ENCODE results near the gene CCDC160. TPM values are rescaled to one million over a fixed set of nuclear protein-coding genes. Genes with fewer than 3 reads are reported as not detected.

CCDC160 gene
- total and polyA plus RNA-seq, 3 donors from 2014 or later, result 0.41 to 2.0 (median 0.99) TPM

GRCh38 chrX:134247492-134247891 is 10.5 kb downstream of the CCDC160 start:
- WGBS, 2 donors, result 90 to 92% methylated on average over 2 to 3 of the region's 3 CpGs
- H3K9me3 ChIP-seq, result no peaks in the 10 kb centered on the region
- H3K4me3 ChIP-seq, result no peak overlapping the region
- H3K27ac ChIP-seq, result no peak overlapping the region
- H3K36me3 ChIP-seq (ENCODE audit: low read depth, missing control alignments), result no peaks in the 10 kb centered on the region
- DNase-seq, result no peak
- intact Hi-C loops (cut with DNase I; ENCODE audit: low total_unique reads), result no loop called here
- no peak for TF ChIP-seq POLR2A (IDR thresholded peaks at IDR 0.05)
- TF ChIP-seq, protein P1, sequence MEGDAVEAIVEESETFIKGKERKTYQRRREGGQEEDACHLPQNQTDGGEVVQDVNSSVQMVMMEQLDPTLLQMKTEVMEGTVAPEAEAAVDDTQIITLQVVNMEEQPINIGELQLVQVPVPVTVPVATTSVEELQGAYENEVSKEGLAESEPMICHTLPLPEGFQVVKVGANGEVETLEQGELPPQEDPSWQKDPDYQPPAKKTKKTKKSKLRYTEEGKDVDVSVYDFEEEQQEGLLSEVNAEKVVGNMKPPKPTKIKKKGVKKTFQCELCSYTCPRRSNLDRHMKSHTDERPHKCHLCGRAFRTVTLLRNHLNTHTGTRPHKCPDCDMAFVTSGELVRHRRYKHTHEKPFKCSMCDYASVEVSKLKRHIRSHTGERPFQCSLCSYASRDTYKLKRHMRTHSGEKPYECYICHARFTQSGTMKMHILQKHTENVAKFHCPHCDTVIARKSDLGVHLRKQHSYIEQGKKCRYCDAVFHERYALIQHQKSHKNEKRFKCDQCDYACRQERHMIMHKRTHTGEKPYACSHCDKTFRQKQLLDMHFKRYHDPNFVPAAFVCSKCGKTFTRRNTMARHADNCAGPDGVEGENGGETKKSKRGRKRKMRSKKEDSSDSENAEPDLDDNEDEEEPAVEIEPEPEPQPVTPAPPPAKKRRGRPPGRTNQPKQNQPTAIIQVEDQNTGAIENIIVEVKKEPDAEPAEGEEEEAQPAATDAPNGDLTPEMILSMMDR (IDR thresholded peaks at IDR 0.05), result no peak
- no peaks in the 10 kb centered on the region for H3K4me1 ChIP-seq
- no peaks in the 10 kb centered on the region for H3K27me3 ChIP-seq

DNA sequence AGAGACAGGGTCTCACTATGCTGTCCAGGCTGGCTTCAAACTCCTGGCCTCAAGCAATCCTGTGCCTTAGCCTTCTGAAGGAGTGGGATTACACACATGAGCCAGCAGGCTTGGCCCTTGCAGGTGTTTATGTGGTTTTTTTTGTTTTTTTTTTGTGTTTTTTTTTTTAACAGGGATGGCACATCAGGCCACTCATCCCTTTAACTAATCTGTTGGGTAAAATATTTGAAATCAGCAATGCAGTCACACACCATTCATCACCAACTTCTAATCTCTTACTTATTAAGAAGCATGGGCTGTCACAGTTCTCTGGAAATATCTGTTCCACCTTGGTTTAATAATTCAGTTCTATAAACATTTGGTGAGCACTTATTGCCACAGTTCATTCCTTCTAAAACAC is 12.3 kb downstream of the CCDC160 start:
- intact Hi-C loops (cut with DNase I; ENCODE audit: low total_unique reads), result no loop called here
- H3K36me3 ChIP-seq (ENCODE audit: low read depth, missing control alignments), result no peaks in the 10 kb centered on the region

DNA sequence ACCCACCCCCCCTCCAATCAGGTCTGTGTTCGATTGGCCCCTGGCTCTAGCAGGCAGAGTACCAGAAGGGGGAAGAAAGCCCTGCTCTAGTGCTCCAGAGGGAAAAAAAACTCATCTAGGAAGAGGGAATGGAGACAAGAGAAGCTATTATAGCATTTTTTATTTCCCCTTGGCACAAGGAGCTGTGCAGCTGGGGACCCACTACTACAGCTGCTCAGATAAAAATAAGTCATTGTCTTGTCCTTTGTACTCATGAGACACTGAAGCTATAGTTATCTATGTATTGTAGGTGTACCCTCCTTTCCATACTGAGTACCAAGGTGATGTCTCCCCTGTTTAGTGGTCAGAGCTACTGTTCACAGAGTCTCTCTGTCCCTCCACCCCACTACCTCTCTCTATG is 14.3 kb downstream of the CCDC160 start:
- TF ChIP-seq, protein P1 (IDR thresholded peaks at IDR 0.05), result no peak
- no peak for TF ChIP-seq POLR2A (IDR thresholded peaks at IDR 0.05)
- Histone ChIP-seq H3K27ac (no peak overlapping the region), H3K9me3 (no peaks in the 10 kb centered on the region), H3K4me3 (no peak overlapping the region), H3K36me3 (ENCODE audit: low read depth, missing control alignments) (no peaks in the 10 kb centered on the region), H3K27me3 (no peaks in the 10 kb centered on the region), H3K4me1 (no peaks in the 10 kb centered on the region)
- intact Hi-C loops (cut with DNase I; ENCODE audit: low total_unique reads), result no loop called here
- DNase-seq, result no peak
- 67 to 72% methylated on average over 1 of the region's 1 CpG for WGBS, 2 donors

More for the DNA sequence above, 12.3 kb downstream of the CCDC160 start:
- Histone ChIP-seq H3K27me3 (no peaks in the 10 kb centered on the region), H3K9me3 (no peaks in the 10 kb centered on the region), H3K4me3 (no peak overlapping the region), H3K27ac (no peak overlapping the region), H3K4me1 (no peaks in the 10 kb centered on the region)
- TF ChIP-seq, protein P1 (IDR thresholded peaks at IDR 0.05), result no peak
- TF ChIP-seq POLR2A (IDR thresholded peaks at IDR 0.05), result no peak
- no peak for DNase-seq

DNA sequence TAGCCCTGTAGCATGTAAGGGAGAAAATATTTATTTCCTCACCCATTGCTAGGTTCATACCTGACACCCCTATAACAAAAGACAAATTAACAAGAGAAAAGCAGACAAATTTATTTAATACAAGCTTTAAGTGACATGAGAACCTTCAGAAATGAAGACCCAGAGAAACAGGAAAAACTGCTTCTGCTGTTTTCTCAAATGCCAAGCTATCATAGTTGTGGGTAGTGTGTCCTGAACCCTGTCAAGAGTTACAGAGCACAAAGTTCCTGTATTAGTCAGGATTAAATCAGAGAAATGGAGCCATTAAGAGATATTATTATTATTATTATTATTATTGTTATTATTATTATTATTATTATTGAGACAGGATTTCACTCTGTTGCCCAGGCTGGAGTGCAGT is 17.5 kb downstream of the CCDC160 start:
- no peaks in the 10 kb centered on the region for H3K36me3 ChIP-seq (ENCODE audit: low read depth, missing control alignments)
- H3K27ac ChIP-seq, result no peak overlapping the region
- TF ChIP-seq POLR2A (IDR thresholded peaks at IDR 0.05), result no peak
- TF ChIP-seq, protein P1 (IDR thresholded peaks at IDR 0.05), result no peak

GRCh38 chrX:134255555-134255954 is 18.6 kb downstream of the CCDC160 start:
- Histone ChIP-seq H3K36me3 (ENCODE audit: low read depth, missing control alignments) (no peaks in the 10 kb centered on the region), H3K27me3 (no peaks in the 10 kb centered on the region), H3K9me3 (no peaks in the 10 kb centered on the region), H3K4me1 (no peaks in the 10 kb centered on the region), H3K27ac (no peak overlapping the region), H3K4me3 (no peak overlapping the region)
- intact Hi-C loops (cut with DNase I; ENCODE audit: low total_unique reads), result no loop called here
- no peak for TF ChIP-seq POLR2A (IDR thresholded peaks at IDR 0.05)
- TF ChIP-seq, protein P1 (IDR thresholded peaks at IDR 0.05), result no peak
- DNase-seq, result no peak
- 90 to 92% methylated on average over 2 to 5 of the region's 5 CpGs for WGBS, 2 donors

More for the DNA sequence above, 17.5 kb downstream of the CCDC160 start:
- intact Hi-C loops (cut with DNase I; ENCODE audit: low total_unique reads), result no loop called here
- DNase-seq, result no peak
- Histone ChIP-seq H3K9me3 (no peaks in the 10 kb centered on the region), H3K27me3 (no peaks in the 10 kb centered on the region), H3K4me1 (no peaks in the 10 kb centered on the region), H3K4me3 (no peak overlapping the region)
